GM12892 (cell line): ENCODE data around the gene E2F4.

Source experiments
- POLR2A ChIP-seq: IDR thresholded peaks from 2 replicates; pipeline ENCODE4 v1.6.1; 2011; ENCODE audit warnings: low read depth, low read length, control low read depth
- POLR2AphosphoS5 ChIP-seq: IDR thresholded peaks from 2 replicates; pipeline ENCODE4 v1.6.1; 2011; ENCODE audit warnings: low read depth, low read length, control low read depth
- TAF1 ChIP-seq: IDR thresholded peaks from 2 replicates; pipeline ENCODE4 v1.6.1; 2011; ENCODE audit warnings: low read depth, mild to moderate bottlenecking, control low read depth, low read length, borderline replicate concordance

- no peak for TF ChIP-seq POLR2A
- TF ChIP-seq POLR2AphosphoS5 = no peak
- TF ChIP-seq TAF1 = no peak
These were observed 9.7 kb downstream of the E2F4 start for GRCh38 chr16:67201411-67202345.
